ENCODE results near the gene AP1S3.
"Not testable (repeated sequence)": the region's sequence is repeated elsewhere in the genome, so short reads cannot be mapped to it uniquely, and the experiment has no call there.

Gene AP1S3

DNA sequence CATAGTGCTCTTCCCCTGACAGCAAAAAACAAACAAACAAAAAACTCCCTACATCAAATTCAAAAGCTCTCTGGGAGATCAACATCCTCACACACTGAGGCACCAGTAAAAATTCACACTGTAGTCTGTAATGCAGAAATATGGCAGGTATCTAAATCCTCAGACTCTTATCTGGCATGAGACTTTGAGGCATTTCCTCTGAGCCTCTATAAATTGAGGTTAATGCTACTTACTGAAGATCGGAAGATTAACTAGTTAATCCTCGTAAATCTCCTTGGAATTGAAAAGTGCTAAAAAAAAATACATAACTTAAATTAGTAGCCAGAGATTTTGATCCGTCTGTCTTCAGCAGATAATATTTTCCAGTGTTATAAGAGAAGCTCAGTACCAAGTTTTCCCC is 65.0 kb downstream of the AP1S3 start:
- no peaks in the 10 kb centered on the region for H3K4me1 ChIP-seq (ENCODE audit: control insufficient read depth, low read depth, low read length)
- no peak overlapping the region for H3K9ac ChIP-seq (ENCODE audit: low read length)
- H3K36me3 ChIP-seq (ENCODE audit: control insufficient read depth, low read depth, low read length) = peaks cover 4% of the 10 kb centered on the region
- H3K27ac ChIP-seq (ENCODE audit: low read length) = no peak overlapping the region
- no peaks in the 10 kb centered on the region for H3K9me3 ChIP-seq (ENCODE audit: control insufficient read depth, low read depth, low read length)
- no peaks in the 10 kb centered on the region for H3K27me3 ChIP-seq (ENCODE audit: control insufficient read depth, insufficient read depth, low read length)
- H3K4me3 ChIP-seq (ENCODE audit: low read length) = no peak overlapping the region

DNA sequence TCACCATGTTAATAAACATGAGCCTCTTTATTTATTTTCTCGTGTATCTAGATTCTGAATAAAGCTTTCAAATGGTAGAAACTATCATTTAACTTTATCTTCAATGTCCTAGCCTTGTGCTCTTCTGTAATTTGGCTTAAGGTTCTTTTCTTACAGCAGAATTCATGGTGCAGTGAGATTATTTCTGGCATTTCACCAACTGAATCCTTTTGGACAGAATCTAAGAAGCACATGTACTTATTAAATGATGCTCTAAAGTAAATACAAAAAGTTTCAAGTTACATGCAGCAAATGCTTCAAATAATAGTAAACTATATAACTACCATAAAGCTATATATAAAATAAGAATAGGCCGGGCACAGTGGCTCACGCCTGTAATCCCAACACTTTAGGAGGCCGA is 65.9 kb downstream of the AP1S3 start:
- Histone ChIP-seq H3K27ac (ENCODE audit: low read length) (no peak overlapping the region), H3K4me3 (ENCODE audit: low read length) (no peak overlapping the region), H3K4me1 (ENCODE audit: control insufficient read depth, low read depth, low read length) (no peaks in the 10 kb centered on the region), H3K27me3 (ENCODE audit: control insufficient read depth, insufficient read depth, low read length) (no peaks in the 10 kb centered on the region), H3K36me3 (ENCODE audit: control insufficient read depth, low read depth, low read length) (peaks cover under 1% of the 10 kb centered on the region), H3K9me3 (ENCODE audit: control insufficient read depth, low read depth, low read length) (no peaks in the 10 kb centered on the region), H3K9ac (ENCODE audit: low read length) (no peak overlapping the region)

- H3K27ac ChIP-seq (ENCODE audit: low read length) = no peak overlapping the region
Measured at GRCh38 chr2:223768179-223768578, 69.2 kb downstream of the AP1S3 start.

GRCh38 chr2:223767341-223767740 is 70.0 kb downstream of the AP1S3 start:
- Histone ChIP-seq H3K9ac (ENCODE audit: low read length) (no peak overlapping the region), H3K9me3 (ENCODE audit: control insufficient read depth, low read depth, low read length) (no peaks in the 10 kb centered on the region), H3K36me3 (ENCODE audit: control insufficient read depth, low read depth, low read length) (no peaks in the 10 kb centered on the region), H3K4me3 (ENCODE audit: low read length) (no peak overlapping the region), H3K4me1 (ENCODE audit: control insufficient read depth, low read depth, low read length) (no peaks in the 10 kb centered on the region), H3K27ac (ENCODE audit: low read length) (no peak overlapping the region), H3K27me3 (ENCODE audit: control insufficient read depth, insufficient read depth, low read length) (no peaks in the 10 kb centered on the region)

More at GRCh38 chr2:223768179-223768578, 69.2 kb downstream of the AP1S3 start:
- no peaks in the 10 kb centered on the region for H3K4me1 ChIP-seq (ENCODE audit: control insufficient read depth, low read depth, low read length)
- no peak overlapping the region for H3K9ac ChIP-seq (ENCODE audit: low read length)
- H3K36me3 ChIP-seq (ENCODE audit: control insufficient read depth, low read depth, low read length) = no peaks in the 10 kb centered on the region
- H3K9me3 ChIP-seq (ENCODE audit: control insufficient read depth, low read depth, low read length) = no peaks in the 10 kb centered on the region
- H3K27me3 ChIP-seq (ENCODE audit: control insufficient read depth, insufficient read depth, low read length) = no peaks in the 10 kb centered on the region
- no peak overlapping the region for H3K4me3 ChIP-seq (ENCODE audit: low read length)

DNA sequence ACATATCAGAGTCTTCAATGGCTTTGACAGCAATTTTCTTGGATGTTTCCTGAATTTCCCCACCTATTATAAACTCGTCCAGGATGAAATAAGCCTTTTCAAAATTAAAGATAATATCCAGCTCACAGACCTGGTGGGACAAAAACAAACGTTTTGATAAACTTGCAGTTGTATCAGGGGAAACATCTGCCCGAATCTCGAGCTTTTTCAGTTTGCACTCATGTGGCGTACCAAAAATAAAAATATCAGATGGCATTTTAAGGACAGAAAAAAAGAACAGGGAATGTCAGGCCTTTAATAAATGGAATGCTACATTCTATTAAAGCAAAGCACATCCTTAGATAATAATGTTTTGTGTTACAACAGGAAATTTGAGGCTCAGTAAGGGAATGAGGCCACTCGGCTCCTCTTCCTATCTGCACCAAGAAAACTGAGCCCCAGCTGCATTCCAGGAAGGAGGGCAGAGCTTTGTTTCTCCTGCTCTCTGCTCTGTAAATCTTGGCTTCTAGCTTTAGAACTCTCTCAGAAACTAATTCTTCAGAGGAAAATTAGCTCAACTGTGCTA is 72.1 kb downstream of the AP1S3 start:
- H3K4me3 ChIP-seq (ENCODE audit: low read length) = no peak overlapping the region
- H3K27ac ChIP-seq (ENCODE audit: low read length) = no peak overlapping the region

DNA sequence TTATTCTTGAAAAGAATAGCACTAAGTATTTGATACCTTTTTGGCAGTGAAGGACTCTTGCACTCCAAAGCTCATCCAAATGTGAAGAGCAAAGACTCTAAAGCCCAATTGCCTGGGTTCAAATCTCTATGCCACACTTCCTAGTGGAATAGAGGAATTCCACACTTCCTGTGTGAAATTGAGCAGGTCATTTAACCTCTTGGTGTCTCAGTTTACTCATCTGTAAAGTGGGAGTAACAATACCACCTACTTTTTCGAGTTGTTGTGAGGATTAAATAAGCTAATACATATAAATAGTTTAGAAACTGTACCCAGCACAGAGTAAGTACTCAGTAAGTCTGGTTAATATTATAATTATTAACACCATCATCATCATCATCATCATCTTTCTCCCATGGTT is 72.6 kb downstream of the AP1S3 start:
- H3K36me3 ChIP-seq (ENCODE audit: control insufficient read depth, low read depth, low read length) = no peaks in the 10 kb centered on the region
- H3K4me3 ChIP-seq (ENCODE audit: low read length) = no peak overlapping the region

More for the DNA sequence above, 72.1 kb downstream of the AP1S3 start:
- no peak overlapping the region for H3K9ac ChIP-seq (ENCODE audit: low read length)
- H3K27me3 ChIP-seq (ENCODE audit: control insufficient read depth, insufficient read depth, low read length) = no peaks in the 10 kb centered on the region
- H3K36me3 ChIP-seq (ENCODE audit: control insufficient read depth, low read depth, low read length) = no peaks in the 10 kb centered on the region
- H3K9me3 ChIP-seq (ENCODE audit: control insufficient read depth, low read depth, low read length) = no peaks in the 10 kb centered on the region
- H3K4me1 ChIP-seq (ENCODE audit: control insufficient read depth, low read depth, low read length) = no peaks in the 10 kb centered on the region

DNA sequence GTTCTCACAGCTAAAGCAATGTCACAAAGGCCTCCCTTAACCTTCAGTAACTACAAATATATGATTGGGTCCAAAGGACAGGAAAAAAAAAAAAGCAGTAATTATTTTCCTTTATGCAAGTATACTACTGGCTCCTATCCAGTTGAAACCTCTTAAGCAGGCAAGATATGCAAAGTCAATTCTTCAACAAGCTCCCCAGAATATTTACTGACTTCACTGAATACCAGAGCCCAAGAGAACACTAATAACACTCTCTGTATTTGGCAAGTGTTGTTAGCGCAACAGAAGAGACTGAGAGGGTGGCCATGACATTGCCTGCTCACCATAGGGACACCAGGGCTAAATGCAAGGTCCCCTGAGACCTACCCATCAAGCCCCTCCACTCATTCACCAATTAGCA is 74.5 kb downstream of the AP1S3 start:
- H3K9ac ChIP-seq (ENCODE audit: low read length) = no peak overlapping the region
- no peak overlapping the region for H3K4me3 ChIP-seq (ENCODE audit: low read length)
- H3K9me3 ChIP-seq (ENCODE audit: control insufficient read depth, low read depth, low read length) = no peaks in the 10 kb centered on the region
- no peaks in the 10 kb centered on the region for H3K4me1 ChIP-seq (ENCODE audit: control insufficient read depth, low read depth, low read length)
- no peaks in the 10 kb centered on the region for H3K27me3 ChIP-seq (ENCODE audit: control insufficient read depth, insufficient read depth, low read length)
- H3K27ac ChIP-seq (ENCODE audit: low read length) = no peak overlapping the region
- H3K36me3 ChIP-seq (ENCODE audit: control insufficient read depth, low read depth, low read length) = no peaks in the 10 kb centered on the region

More for the DNA sequence above, 72.6 kb downstream of the AP1S3 start:
- no peak overlapping the region for H3K27ac ChIP-seq (ENCODE audit: low read length)
- H3K9ac ChIP-seq (ENCODE audit: low read length) = no peak overlapping the region
- H3K27me3 ChIP-seq (ENCODE audit: control insufficient read depth, insufficient read depth, low read length) = no peaks in the 10 kb centered on the region
- H3K4me1 ChIP-seq (ENCODE audit: control insufficient read depth, low read depth, low read length) = no peaks in the 10 kb centered on the region
- no peaks in the 10 kb centered on the region for H3K9me3 ChIP-seq (ENCODE audit: control insufficient read depth, low read depth, low read length)

GRCh38 chr2:223761746-223762145 is 75.6 kb downstream of the AP1S3 start:
- not testable (repeated sequence) for H3K27me3 ChIP-seq (ENCODE audit: control insufficient read depth, insufficient read depth, low read length); H3K36me3 ChIP-seq (ENCODE audit: control insufficient read depth, low read depth, low read length); H3K9me3 ChIP-seq (ENCODE audit: control insufficient read depth, low read depth, low read length); H3K4me1 ChIP-seq (ENCODE audit: control insufficient read depth, low read depth, low read length); H3K4me3 ChIP-seq (ENCODE audit: low read length); H3K27ac ChIP-seq (ENCODE audit: low read length); H3K9ac ChIP-seq (ENCODE audit: low read length)

- Histone ChIP-seq H3K9me3 (ENCODE audit: control insufficient read depth, low read depth, low read length) (no peaks in the 10 kb centered on the region), H3K9ac (ENCODE audit: low read length) (no peak overlapping the region), H3K27ac (ENCODE audit: low read length) (no peak overlapping the region), H3K4me3 (ENCODE audit: low read length) (no peak overlapping the region), H3K36me3 (ENCODE audit: control insufficient read depth, low read depth, low read length) (no peaks in the 10 kb centered on the region), H3K27me3 (ENCODE audit: control insufficient read depth, insufficient read depth, low read length) (no peaks in the 10 kb centered on the region), H3K4me1 (ENCODE audit: control insufficient read depth, low read depth, low read length) (no peaks in the 10 kb centered on the region)
Measured at GRCh38 chr2:223760838-223761502, 76.4 kb downstream of the AP1S3 start.

DNA sequence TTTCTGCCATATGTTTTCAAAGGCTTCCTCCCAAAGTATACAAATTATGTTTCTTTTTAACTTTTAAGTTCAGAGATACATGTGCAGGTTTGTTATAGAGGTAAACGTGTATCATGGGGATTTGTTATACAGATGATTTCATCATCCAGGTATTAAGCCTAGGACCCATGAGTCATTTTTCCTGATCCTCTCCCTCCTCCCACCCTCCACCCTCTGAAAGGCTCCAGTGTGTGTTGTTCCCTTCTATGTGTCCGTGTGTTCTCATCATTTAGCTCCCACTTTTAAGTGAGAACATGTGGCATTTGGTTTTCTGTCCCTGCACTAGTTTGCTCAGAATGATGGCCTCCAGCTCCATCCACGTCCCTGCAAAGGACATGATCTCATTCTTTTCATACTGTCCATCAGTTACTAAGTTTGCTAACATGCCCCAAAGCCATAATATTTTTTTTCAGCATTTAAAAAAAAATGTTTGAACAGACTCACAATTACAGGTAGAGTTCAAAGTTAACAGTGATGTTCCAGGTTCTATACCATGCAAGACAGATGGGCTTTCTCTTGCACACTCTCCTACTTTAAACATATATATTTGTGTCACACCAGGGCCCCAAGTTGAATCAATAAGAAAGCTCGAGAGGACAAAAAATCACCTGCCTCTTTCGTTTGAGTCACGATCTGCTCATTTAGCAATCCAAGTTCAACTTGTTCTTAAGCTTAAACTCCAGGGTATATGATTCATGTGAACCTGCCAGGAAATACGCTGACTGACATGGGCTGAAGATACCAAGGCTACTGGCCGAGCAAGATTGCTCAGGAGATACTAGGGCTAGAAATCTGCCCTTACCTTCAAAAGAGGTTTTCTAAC is 77.6 kb downstream of the AP1S3 start:
- Histone ChIP-seq H3K27me3 (ENCODE audit: control insufficient read depth, insufficient read depth, low read length) (no peaks in the 10 kb centered on the region), H3K4me1 (ENCODE audit: control insufficient read depth, low read depth, low read length) (no peaks in the 10 kb centered on the region), H3K9me3 (ENCODE audit: control insufficient read depth, low read depth, low read length) (no peaks in the 10 kb centered on the region), H3K36me3 (ENCODE audit: control insufficient read depth, low read depth, low read length) (no peaks in the 10 kb centered on the region), H3K9ac (ENCODE audit: low read length) (no peak overlapping the region), H3K27ac (ENCODE audit: low read length) (no peak overlapping the region), H3K4me3 (ENCODE audit: low read length) (no peak overlapping the region)

DNA sequence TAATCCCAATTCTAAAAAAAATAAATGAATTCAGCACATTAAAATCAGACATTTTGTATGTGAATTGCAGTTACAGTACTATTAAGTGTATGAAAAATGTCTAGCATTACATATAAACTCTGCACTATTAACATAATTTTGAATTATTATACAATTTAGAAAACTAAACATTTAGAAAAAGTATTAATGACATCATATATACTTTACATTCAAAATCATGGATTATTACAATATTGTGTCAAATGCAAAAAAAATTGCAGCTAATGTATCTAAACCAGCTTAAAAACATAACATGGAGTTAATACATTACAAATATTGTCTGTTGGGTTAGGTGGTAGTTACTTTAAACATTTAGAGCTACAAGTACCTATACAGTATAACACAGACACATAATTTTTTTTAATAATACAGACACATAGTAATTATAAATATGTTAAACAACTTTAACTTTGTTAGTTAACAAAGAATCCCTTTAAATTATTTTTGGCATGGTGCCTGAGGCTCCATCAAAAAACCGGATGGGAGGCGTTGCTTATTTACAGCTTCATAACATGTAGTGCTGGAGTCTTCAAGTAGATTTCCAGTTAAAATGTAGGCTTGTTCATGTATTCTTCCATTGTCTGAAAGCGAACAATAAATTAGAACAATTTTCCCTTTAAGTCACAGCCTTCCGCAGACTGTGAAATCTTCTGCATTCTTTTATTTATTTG is 79.1 kb downstream of the AP1S3 start:
- Histone ChIP-seq H3K4me3 (ENCODE audit: low read length) (no peak overlapping the region), H3K4me1 (ENCODE audit: control insufficient read depth, low read depth, low read length) (no peaks in the 10 kb centered on the region), H3K27me3 (ENCODE audit: control insufficient read depth, insufficient read depth, low read length) (no peaks in the 10 kb centered on the region), H3K9ac (ENCODE audit: low read length) (no peak overlapping the region), H3K27ac (ENCODE audit: low read length) (no peak overlapping the region), H3K36me3 (ENCODE audit: control insufficient read depth, low read depth, low read length) (no peaks in the 10 kb centered on the region), H3K9me3 (ENCODE audit: control insufficient read depth, low read depth, low read length) (no peaks in the 10 kb centered on the region)
